Osteoblast (primary cell): ENCODE measurements around the gene ENGASE. TPM values are rescaled to one million over a fixed set of nuclear protein-coding genes. Genes with fewer than 3 reads are reported as not detected.
"Not testable (repeated sequence)": the region's sequence is repeated elsewhere in the genome, so short reads cannot be mapped to it uniquely, and the experiment has no call there.

Experiments used
- DNase-seq: peaks from one replicate; pipeline ENCODE4 v3.0.0; 2011; ENCODE audit warnings: low spot score, mixed read lengths; ENCODE audit not compliant: insufficient read length; ENCODE audit errors: missing footprints
- H2AFZ ChIP-seq: 2 replicates; pipeline ENCODE4 v1.6.0; 2011; ENCODE audit warnings: mild to moderate bottlenecking, low read length
- H3K27ac ChIP-seq: 2 replicates; pipeline ENCODE4 v1.5.1; 2011; ENCODE audit warnings: mild to moderate bottlenecking, low read depth, low read length, moderate library complexity
- H3K27me3 ChIP-seq: 2 replicates; pipeline ENCODE4 v1.6.0; 2012; ENCODE audit warnings: mild to moderate bottlenecking, control low read depth, inconsistent platforms, low read length, moderate library complexity; ENCODE audit not compliant: insufficient read depth
- H3K36me3 ChIP-seq: 2 replicates; pipeline ENCODE4 v1.5.1; 2011; ENCODE audit warnings: mild to moderate bottlenecking, low read length, control low read depth, moderate library complexity; ENCODE audit not compliant: insufficient read depth
- H3K4me1 ChIP-seq: 2 replicates; pipeline ENCODE4 v1.5.1; 2011; ENCODE audit warnings: mild to moderate bottlenecking, low read length, control low read depth, moderate library complexity; ENCODE audit not compliant: insufficient read depth
- H3K4me2 ChIP-seq: 2 replicates; pipeline ENCODE4 v1.6.0; 2011; ENCODE audit warnings: mild to moderate bottlenecking, low read length; ENCODE audit not compliant: insufficient read depth
- H3K4me3 ChIP-seq: fragments of 200-600 bp; sonication (generic); 3 replicates; pipeline ENCODE4 v1.5.1; 2012; ENCODE audit warnings: mild to moderate bottlenecking, low read length, inconsistent platforms; ENCODE audit not compliant: insufficient read depth
- H3K79me2 ChIP-seq: 2 replicates; pipeline ENCODE4 v1.6.0; 2012; ENCODE audit warnings: mild to moderate bottlenecking, low read length, control low read depth, inconsistent platforms; ENCODE audit not compliant: insufficient read depth
- H3K9me3 ChIP-seq: 2 replicates; pipeline ENCODE4 v1.5.1; 2011; ENCODE audit warnings: low read depth, low read length, control low read depth
- H4K20me1 ChIP-seq: 2 replicates; pipeline ENCODE4 v1.6.0; 2012; ENCODE audit warnings: mild to moderate bottlenecking, low read length, control low read depth; ENCODE audit not compliant: insufficient read depth
- total RNA-seq: library from RNA; depleted of rRNA; stranded (reverse); fragments of >200 nt; gene quantifications from 2 replicates; pipeline ENCODE4 v1.2.3, GENCODE V29; 2012
- TF ChIP-seq, protein P1 (sequence below): IDR thresholded peaks from 2 replicates; pipeline ENCODE4 v1.5.1; 2011; ENCODE audit warnings: mild to moderate bottlenecking, low read depth, low read length, moderate library complexity; ENCODE audit errors: extremely low read depth

The ENGASE gene
- total RNA-seq, 1 donor, result 14.5 TPM

DNA sequence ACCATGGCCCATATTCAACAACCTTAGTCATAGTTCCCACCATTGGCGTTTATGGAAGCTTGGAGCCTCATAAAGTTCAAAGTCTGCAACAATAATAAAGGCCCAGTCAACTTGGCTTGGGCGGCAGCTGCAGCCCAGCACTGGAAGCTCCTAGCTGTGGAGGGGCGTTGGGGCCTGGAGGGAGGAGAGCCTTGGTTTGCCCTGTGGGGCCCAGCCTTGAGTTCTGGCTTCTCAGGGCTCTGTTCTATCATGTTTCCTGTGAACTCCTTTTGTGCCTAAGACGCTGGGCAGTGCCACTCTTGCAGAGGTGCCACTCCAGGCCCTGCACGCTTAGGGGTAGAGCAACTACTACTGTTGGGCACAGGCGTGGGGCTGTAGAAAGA, 927 bp upstream of the ENGASE start:
- Histone ChIP-seq H4K20me1 (no peaks in the 10 kb centered on the region), H3K27ac (no peak overlapping the region), H3K27me3 (peaks cover 4% of the 10 kb centered on the region), H2AFZ (no peak overlapping the region), H3K79me2 (no peaks in the 10 kb centered on the region), H3K4me3 (no peak overlapping the region), H3K4me2 (no peak overlapping the region), H3K36me3 (no peaks in the 10 kb centered on the region), H3K9me3 (no peaks in the 10 kb centered on the region), H3K4me1 (peaks cover 6% of the 10 kb centered on the region)
- TF ChIP-seq, protein P1, sequence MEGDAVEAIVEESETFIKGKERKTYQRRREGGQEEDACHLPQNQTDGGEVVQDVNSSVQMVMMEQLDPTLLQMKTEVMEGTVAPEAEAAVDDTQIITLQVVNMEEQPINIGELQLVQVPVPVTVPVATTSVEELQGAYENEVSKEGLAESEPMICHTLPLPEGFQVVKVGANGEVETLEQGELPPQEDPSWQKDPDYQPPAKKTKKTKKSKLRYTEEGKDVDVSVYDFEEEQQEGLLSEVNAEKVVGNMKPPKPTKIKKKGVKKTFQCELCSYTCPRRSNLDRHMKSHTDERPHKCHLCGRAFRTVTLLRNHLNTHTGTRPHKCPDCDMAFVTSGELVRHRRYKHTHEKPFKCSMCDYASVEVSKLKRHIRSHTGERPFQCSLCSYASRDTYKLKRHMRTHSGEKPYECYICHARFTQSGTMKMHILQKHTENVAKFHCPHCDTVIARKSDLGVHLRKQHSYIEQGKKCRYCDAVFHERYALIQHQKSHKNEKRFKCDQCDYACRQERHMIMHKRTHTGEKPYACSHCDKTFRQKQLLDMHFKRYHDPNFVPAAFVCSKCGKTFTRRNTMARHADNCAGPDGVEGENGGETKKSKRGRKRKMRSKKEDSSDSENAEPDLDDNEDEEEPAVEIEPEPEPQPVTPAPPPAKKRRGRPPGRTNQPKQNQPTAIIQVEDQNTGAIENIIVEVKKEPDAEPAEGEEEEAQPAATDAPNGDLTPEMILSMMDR, result no peak
- DNase-seq, result peak; percentile 86

DNA sequence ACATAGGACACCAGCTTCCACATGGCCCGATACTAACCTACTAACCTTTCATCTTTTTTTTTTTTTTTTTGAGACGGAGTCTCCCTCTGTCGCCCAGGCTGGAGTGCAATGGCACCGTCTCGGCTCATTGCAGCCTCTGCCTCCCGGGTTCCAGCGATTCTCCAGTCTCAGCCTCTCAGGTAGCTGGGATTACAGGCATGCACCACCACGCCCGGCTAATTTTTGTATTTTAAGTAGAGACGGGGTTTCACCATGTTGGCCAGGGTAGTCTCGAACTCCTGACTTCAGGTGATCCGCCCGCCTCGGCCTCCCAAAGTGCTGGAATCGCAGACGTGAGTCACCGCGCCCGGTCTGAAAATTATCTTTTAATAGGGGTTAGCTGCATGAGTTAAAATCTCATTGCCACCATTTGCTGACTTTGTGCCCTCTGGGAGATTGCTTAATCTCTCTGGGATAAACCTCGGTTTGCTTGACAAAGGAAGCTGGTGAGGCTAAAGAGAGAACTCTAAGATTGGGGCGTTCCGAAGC, 439 bp upstream of the ENGASE start:
- peak overlapping the region; percentile 86 for H3K4me3 ChIP-seq

DNA sequence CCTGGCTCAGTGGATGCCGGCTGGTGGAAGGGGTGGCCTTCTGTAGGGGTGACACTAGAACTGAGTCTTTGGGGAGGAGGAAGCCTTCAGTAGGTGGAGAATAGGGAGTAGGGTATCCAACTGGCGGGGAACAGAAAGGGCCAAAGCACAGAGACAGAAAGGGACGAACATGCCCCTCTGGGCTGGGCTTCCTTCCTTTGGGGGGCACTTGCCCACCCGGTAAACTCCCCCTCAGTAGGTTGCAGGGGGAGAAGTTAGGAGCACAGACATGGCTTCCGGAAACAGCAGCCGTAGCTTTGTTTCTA, 774 bp downstream of the ENGASE start:
- peak overlapping the region; percentile 39 for H3K27ac ChIP-seq
- H3K9me3 ChIP-seq, result no peaks in the 10 kb centered on the region
- H3K27me3 ChIP-seq, result no peaks in the 10 kb centered on the region
- TF ChIP-seq, protein P1, result no peak
- peak overlapping the region; percentile 84 for H3K4me2 ChIP-seq
- peaks cover 6% of the 10 kb centered on the region for H3K4me1 ChIP-seq
- H3K4me3 ChIP-seq, result peak overlapping the region; percentile 86
- peaks cover 2% of the 10 kb centered on the region for H3K36me3 ChIP-seq
- peak overlapping the region; percentile 75 for H2AFZ ChIP-seq
- H3K79me2 ChIP-seq, result no peaks in the 10 kb centered on the region
- no peaks in the 10 kb centered on the region for H4K20me1 ChIP-seq
- peak; percentile 39 for DNase-seq

More for the DNA sequence above, 439 bp upstream of the ENGASE start:
- not testable (repeated sequence) for H3K27ac ChIP-seq, H3K27me3 ChIP-seq, DNase-seq, H3K79me2 ChIP-seq, H3K9me3 ChIP-seq, H3K4me1 ChIP-seq, H4K20me1 ChIP-seq, H3K36me3 ChIP-seq
- H2AFZ ChIP-seq, result peak overlapping the region; percentile 82
- peak overlapping the region; percentile 84 for H3K4me2 ChIP-seq

GRCh38 chr17:79075861-79076406, 1.3 kb downstream of the ENGASE start:
- Histone ChIP-seq H3K4me3 (peak overlapping the region; percentile 86), H3K9me3 (no peaks in the 10 kb centered on the region), H3K27ac (no peak overlapping the region), H3K4me1 (peaks cover 6% of the 10 kb centered on the region), H4K20me1 (no peaks in the 10 kb centered on the region), H2AFZ (no peak overlapping the region), H3K4me2 (peak overlapping the region; percentile 84), H3K79me2 (no peaks in the 10 kb centered on the region), H3K27me3 (no peaks in the 10 kb centered on the region), H3K36me3 (peaks cover 6% of the 10 kb centered on the region)
- TF ChIP-seq, protein P1, result no peak
- DNase-seq, result peak; percentile 80
